OCI-M2 (cell line): ENCODE measurements around the gene ZNF648.
"Not testable (repeated sequence)": the region's sequence is repeated elsewhere in the genome, so short reads cannot be mapped to it uniquely, and the experiment has no call there.

Experiments used
- DNase-seq: peaks from one replicate; lab custom pipeline; 2025; ENCODE audit not compliant: unreplicated experiment; lab: John Stamatoyannopoulos, UW

Gene ZNF648, protein sequence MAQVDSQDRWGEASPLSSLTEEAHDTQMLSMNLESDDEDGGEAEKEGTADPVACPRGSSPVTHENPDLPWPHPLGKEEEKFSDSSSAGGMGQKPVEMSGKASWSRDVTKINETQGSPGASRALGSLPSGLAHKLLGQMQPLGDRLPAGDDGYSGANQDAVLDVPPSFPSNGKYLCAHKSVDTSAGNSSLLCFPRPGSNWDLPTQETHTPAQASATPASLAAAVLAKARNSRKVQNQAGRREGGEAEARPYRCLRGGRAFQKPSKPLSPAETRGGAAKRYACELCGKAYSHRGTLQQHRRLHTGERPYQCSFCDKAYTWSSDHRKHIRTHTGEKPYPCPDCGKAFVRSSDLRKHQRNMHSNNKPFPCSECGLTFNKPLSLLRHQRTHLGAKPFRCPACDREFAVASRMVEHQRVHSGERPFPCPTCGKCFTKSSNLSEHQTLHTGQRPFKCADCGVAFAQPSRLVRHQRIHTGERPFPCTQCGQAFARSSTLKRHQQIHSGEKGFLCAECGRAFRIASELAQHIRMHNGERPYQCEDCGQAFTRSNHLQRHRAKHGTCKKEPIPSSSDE

GRCh38 chr1:182061594-182061993 lies at the start of gene ZNF648:
ZNF648 (minus strand) TSS chr1:182061712; CDS start chr1:182058010, 3,702 bp downstream.
- no peak for DNase-seq

DNA sequence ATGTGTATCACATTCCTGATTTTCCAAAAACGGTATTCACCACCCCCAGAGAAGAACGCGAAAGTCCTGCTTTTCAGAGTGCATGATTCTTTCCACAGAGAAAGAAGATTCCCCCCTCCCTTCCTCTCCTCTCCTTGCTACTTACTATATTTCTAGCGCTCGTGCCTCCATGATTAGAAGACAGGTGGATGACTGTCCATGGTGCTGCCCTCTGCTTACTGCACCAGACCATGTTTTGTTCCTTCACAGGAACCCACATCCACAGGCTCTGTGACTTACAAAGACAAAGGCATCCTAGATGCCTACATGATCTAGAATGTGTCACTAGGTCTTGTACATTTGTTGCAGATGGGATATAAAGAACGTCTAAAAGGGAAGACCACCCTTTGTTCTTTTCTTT lies 49.1 kb upstream of the ZNF648 start:
- DNase-seq = no peak

DNA sequence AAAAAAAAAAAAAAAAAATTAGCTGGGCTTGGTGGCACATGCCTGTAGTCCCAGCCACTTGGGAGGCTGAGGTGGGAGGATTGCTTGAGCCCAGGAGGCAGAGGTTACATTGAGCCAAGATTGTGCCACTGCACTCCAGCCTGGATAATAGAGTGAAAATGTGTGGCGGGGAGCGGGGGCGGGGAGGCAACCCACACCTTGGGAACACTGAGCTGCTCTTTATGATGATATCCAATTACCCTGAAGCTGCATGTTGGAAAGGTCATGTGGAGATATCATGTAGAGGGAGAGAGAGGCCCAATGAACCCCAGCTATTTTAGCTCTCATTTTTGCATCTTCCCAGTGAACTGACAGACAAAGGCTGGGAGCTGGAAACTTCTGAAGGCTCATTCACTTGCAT lies 48.3 kb upstream of the ZNF648 start:
- DNase-seq = no peak

- DNase-seq = no peak
Measured at GRCh38 chr1:182107209-182107608, 45.7 kb upstream of the ZNF648 start.

DNA sequence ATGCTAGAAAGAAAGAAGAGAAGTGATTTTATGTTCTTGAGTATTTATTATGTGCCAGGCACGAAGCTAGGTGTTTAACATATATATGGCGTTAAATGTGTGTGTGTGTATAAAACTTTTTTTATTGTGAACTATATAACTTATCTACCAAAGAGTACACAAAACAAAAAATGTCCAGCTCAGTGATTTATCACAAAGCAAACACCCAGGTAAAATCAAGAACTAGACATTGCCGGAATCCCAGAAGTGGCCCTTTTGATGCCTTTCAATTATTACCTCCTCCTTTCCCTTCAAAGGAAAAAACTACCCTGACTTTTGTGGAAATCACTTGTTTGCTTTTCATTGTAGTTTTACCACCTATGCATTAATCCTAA lies 40.5 kb upstream of the ZNF648 start:
- no peak for DNase-seq

DNA sequence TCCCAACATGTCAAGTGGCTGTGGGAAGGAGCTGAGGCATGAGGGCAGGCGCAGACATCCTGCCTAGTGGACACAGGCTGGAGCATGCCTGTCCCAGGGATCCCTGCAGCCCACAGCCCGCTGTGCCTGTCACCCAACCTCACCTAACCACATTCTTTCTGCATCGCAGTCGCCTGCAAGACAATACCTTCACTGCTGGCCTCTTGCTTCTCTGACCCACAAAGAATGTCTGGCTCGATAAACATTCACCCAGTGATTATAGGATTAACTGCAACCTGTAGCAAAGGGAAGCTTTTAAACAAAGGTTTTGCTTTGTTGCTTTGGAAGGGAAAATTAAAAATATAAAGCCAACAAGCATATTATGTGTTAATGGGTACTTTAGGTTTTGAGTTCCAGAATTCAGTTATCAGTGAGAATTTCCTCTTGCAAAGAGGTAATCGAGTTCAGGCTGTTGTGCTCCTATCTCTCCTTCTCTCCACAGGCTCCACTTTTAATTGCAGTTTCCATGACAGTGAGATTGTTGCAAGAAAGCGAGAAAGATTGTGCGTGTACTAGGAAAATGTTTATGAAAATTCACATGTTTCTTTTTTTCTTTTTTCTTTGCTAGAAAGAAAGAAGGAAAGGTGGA lies 40.0 kb upstream of the ZNF648 start:
- DNase-seq = no peak

DNA sequence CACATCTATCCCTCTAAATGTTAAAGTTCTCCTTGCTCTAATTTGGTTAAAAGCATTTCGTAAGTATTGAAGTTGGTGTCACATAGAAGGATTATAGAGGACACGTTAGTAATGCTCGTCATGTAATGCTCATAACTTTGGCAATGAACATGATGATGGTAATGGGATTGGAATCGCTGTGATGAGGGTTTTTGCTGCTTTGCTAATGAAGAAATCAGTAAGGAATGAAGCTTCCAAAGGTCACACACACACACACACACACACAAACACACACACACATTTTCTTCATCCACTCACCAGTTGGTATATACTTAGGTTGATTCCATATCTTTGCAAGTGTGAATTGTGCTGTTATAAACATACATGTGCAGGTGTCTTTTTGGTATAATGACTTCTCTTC lies 36.8 kb upstream of the ZNF648 start:
- DNase-seq = no peak

DNA sequence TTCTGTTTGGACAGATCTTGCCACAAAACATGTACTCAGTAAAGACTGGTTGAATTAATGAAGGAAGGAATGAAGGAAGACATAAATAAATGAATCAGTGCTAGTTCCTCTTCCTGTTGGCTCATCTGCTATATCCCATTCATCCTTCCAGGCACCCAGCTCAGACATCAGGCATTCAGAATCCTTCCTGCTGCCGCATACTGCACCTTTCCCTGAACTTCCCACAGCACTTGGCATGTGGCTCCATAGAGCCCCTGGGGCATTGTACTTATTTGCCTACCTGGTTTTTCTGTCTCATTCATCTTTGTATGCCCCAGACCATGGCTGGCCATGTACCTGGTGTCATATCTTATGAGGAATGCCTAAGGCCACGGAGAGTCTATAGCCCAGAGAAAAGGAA lies 34.4 kb upstream of the ZNF648 start:
- no peak for DNase-seq

DNA sequence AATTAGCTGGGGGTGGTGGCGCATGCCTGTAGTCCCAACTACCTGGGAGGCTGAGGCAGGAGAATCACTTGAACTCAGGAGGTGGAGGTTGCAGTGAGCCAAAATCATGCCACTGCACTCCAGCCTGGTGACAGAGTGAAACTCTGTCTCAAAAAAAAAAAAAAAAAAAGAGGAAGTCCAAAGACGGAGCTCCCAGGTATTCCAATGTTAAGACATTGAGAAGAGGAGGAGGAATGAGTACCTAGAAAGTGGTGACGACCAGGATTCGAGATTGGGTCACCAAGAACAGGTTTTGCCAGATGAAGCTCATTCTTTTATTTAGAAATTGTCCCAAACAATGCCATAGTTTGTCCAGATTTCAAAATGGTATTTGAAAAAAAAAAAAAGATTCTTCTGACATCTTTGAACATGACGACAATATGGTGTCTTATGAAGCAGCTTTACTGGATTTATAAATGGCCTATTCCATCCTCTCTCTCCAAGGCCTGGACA lies 33.0 kb upstream of the ZNF648 start:
- not testable (repeated sequence) for DNase-seq

- DNase-seq = no peak
Measured at GRCh38 chr1:182093781-182094180, 32.3 kb upstream of the ZNF648 start.

DNA sequence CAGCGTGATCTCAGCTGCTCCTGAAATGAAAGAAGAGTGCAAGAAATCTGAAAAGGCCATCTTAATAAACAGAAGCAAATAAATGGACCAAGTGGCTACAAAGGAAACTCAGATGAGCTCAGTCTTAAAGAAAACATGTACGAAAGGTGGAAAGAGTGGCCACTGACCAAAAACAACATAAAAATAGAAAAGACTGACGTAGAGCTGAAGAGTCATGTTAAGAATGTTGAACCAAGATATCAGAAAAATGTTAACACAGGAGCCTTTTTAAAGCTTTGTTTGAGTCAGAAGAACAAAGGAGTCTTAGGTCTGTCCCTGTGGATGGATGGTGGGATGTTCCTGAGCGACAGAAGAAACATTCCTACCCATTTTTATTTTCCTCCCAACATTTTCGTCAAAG lies 30.8 kb upstream of the ZNF648 start:
- DNase-seq = no peak

DNA sequence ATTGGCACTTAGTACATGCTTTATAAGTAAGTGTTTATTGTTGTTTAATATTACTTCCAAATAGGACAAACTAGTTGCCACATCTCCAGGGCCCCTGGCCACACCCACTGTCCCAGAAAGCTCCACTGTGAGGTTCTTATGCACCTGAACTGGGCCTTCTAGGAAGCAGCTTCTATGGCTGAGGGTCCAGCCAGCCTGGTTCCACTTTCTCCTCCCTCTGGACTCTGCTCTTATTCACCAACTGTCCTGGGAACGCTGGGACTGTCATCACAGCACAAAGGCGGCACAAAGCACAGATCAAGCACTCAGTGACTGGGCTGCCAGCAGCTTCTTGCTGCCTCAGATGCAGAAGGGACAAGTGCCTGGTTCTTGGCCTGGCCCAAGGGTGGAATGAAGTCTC lies 29.6 kb upstream of the ZNF648 start:
- DNase-seq = no peak

- DNase-seq = no peak
Measured at GRCh38 chr1:182087719-182088350, 26.3 kb upstream of the ZNF648 start.

DNA sequence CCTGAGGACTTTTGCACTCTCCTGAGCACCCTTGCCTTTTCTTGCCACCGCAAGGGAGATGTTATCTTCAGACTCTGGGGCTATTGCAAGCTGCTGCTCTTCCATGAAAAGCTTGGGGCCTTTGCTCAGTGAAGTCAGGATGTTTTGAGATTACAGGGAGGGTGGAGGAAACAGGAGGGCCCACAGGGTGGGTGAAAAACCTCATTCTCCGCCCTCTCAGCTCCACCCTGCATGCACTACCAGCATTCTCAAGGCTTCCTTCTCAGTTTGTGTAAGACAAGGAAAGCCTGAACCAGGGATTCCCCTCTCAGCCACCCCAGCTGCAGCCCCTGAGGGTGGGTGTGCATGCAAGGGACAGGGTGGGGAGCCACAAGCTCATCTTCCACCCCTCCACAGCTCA lies 25.8 kb upstream of the ZNF648 start:
- no peak for DNase-seq

DNA sequence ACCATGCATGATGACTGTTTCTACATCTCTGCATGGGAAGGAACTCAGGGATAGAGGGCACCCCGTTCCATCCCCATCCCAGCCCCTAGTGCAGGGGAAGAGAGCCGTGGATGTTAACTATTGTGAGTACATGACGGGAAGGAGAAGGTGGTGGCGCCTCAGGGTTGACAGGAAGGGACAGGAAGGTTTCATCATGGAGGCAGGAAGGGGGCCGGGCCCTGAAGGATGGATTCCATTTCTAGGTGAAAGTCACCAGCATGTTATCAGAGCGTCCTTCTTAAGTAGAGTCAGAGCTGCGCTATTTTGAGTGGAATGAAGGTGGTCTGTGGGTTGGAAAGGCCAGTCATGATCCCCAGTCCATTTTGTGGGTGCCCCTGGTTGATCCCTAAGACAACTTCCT lies 25.1 kb upstream of the ZNF648 start:
- no peak for DNase-seq

DNA sequence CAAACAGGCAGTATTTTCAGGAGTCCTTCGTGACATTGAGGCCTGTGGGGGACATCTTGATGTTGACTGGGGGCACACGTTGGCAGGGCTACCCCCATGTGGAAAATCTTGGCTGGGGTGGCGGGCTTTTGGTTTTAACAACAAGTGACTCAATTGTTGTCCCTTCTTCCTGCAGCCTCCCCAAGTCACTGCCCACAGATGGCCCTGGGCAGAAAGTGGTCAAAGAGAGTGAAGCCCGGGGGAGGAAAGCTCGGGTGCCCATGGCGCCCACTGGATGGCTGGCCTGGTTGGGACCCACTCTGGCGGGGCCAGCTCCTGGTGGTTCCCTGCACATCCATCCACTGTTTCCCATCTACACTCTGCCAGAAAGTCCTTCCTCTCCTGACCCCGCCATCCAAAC lies 24.6 kb upstream of the ZNF648 start:
- no peak for DNase-seq

DNA sequence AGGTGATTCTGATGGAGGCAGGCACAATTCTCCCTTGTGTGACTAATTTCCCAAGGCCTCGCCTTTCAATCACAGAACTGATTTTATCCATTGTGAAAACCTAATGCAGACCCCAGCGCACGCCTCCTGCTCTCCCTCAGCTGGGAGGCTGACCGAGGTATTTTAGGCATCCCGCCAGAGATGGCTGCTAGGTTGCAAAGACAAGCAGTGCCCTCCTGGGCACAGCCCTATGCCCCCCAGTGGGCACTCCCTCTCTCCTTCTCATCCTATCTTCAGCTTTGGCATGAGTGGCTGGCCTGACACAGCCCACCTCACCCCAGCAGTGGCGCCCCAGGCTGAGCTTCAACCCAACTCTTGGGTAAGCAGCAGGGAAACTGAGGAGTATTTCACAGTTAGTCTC lies 24.2 kb upstream of the ZNF648 start:
- DNase-seq = no peak

- DNase-seq = no peak
Measured at GRCh38 chr1:182084487-182085316, 23.2 kb upstream of the ZNF648 start.

DNA sequence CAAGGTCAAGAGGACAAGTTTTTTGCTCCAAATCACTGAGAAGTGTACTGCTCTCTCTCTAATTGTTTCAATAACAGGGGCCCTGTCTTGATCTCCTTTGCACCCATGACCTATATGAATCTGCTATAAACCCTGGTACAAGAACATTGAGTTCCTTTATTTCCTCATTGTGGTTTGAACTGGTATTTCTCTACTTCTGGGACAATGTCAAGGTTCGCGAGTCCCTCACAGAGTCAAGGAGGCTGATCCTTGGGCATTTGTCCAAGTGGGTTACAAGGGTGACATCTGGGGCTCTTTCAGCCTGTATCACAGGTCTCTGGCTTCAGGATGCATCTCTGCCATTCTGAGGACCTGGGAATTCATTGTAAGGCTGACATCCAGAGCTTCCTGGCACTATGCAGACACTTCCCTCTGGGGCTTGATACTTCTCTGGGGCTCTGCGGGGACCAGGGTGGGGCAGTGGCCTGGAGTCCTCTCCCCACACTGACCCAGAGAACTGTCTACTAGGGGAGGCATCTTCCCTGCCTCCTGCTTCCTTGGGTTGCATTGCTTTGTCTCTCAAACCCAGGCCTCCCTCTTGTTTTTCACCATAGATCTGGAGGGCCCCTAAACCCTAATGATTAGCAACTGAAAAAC lies 22.5 kb upstream of the ZNF648 start:
- no peak for DNase-seq

- no peak for DNase-seq
Measured at GRCh38 chr1:182080955-182081582, 19.6 kb upstream of the ZNF648 start.
